HCT116 (cell line): Measurements from ENCODE around the gene SMARCA4. TPM values are rescaled to one million over a fixed set of nuclear protein-coding genes. Genes with fewer than 3 reads are reported as not detected.
A peak's percentile ranks its signal among the peaks of the same experiment; 100 is the strongest.

Experiments used
- ATAC-seq: fragments of 200-7000 bp; cut with Tn5 transposase; 2 replicates; pipeline ENCODE4 v1.9.1; 2020; ENCODE audit warnings: mild to moderate bottlenecking, moderate library complexity
- BruUV-seq: library from RNA; stranded (reverse); fragments of 400-500 nt; replicated peaks from 2 replicates; lab custom pipeline; 2021; lab: Mats Ljungman, UMichigan
- CTCF ChIA-PET: fragments of 300-600 bp; sonication (Branson Sonifier 250); formaldehyde crosslinking; loops from one replicate; lab custom pipeline; 2021; ENCODE audit warnings: antibody characterized with exemption; lab: Charles Lee
- POLR2A ChIA-PET: fragments of 300-600, 350-600 bp; sonication (Branson Sonifier 250); formaldehyde crosslinking; loops from one replicate; lab custom pipeline; 2021; ENCODE audit warnings: antibody characterized with exemption; lab: Charles Lee
- RAD21 ChIA-PET, 2 experiments: fragments of 300-600 bp; sonication (Branson Sonifier 250); formaldehyde crosslinking; loops; one replicate each; lab custom pipeline; 2023; ENCODE audit warnings: low total read pairs in 2 of 2; ENCODE audit not compliant: uncharacterized antibody in 2 of 2, unreplicated experiment in 2 of 2, low non-redundant PET in 1 of 2; lab: Charles Lee
- DNase-seq: peaks from one replicate; pipeline ENCODE4 v3.0.0-alpha.2; 2010; ENCODE audit warnings: low read depth, low spot score
- H2AFZ ChIP-seq: fragments of 200-600 bp; shearing (Covaris generic), sonication (generic); 2 replicates; pipeline ENCODE4 v1.6.1; 2017; ENCODE audit warnings: low read depth, mixed run types, mixed read lengths, antibody characterized with exemption, low read length; ENCODE audit not compliant: poor library complexity, severe bottlenecking
- H3K27ac ChIP-seq: 2 replicates; pipeline ENCODE4 v1.5.1; 2012; ENCODE audit warnings: low read depth, low read length
- H3K27me3 ChIP-seq: fragments of 200-600 bp; sonication (generic); 2 replicates; pipeline ENCODE4 v1.6.1; 2016; ENCODE audit warnings: mixed run types, low read length, mixed read lengths; ENCODE audit not compliant: insufficient read depth
- H3K36me3 ChIP-seq, 2 experiments: fragments of 200-500 bp in 1 of 2; fragments of 200-600 bp in 1 of 2; sonication (Bioruptor generic) in 1 of 2; sonication (generic) in 1 of 2; 2 replicates each; pipeline versions ENCODE4 v1.5.1 to v1.6.1; 2014 to 2016; ENCODE audit warnings: low read length in 2 of 2, inconsistent platforms in 1 of 2, mixed read lengths in 1 of 2, mixed run types in 1 of 2; ENCODE audit not compliant: insufficient read depth in 2 of 2, control insufficient read depth in 1 of 2
- H3K4me1 ChIP-seq, 2 experiments: fragments of 200-600 bp in 1 of 2; sonication (generic) in 1 of 2; 2 replicates each; pipeline versions ENCODE4 v1.5.1 to v1.6.1; 2012 to 2017; ENCODE audit warnings: low read length in 2 of 2, inconsistent platforms in 1 of 2, mild to moderate bottlenecking in 1 of 2, mixed read lengths in 1 of 2, mixed run types in 1 of 2, moderate library complexity in 1 of 2; ENCODE audit not compliant: insufficient read depth in 2 of 2, control insufficient read depth in 1 of 2
- H3K4me2 ChIP-seq: fragments of 200-600 bp; sonication (generic); 2 replicates; pipeline ENCODE4 v1.6.1; 2017; ENCODE audit warnings: mixed run types, low read length, mixed read lengths
- H3K4me3 ChIP-seq, 2 experiments: fragments of 200-600 bp in 1 of 2; sonication (generic) in 1 of 2; replicated peaks in 1 of 2; 2 replicates each; pipeline ENCODE4 v1.5.1; 2011 to 2016; ENCODE audit warnings: low read length in 2 of 2, control low read depth in 1 of 2, low read depth in 1 of 2, mild to moderate bottlenecking in 1 of 2, mixed read lengths in 1 of 2, mixed run types in 1 of 2
- H3K79me2 ChIP-seq: fragments of 200-600 bp; sonication (generic); 2 replicates; pipeline ENCODE4 v1.6.1; 2017; ENCODE audit warnings: mild to moderate bottlenecking, mixed run types, low read length, moderate library complexity, mixed read lengths; ENCODE audit not compliant: insufficient read depth
- H3K9ac ChIP-seq: fragments of 200-600 bp; sonication (generic); 2 replicates; pipeline ENCODE4 v1.6.1; 2016; ENCODE audit warnings: low read length, mixed read lengths
- H3K9me2 ChIP-seq: fragments of 200-600 bp; sonication (generic), shearing (Covaris generic); 2 replicates; pipeline ENCODE4 v1.6.1; 2017; ENCODE audit warnings: mixed run types, mild to moderate bottlenecking, moderate library complexity; ENCODE audit not compliant: insufficient read depth
- H3K9me3 ChIP-seq, 2 experiments: fragments of 200-500 bp in 1 of 2; fragments of 200-600 bp in 1 of 2; sonication (Bioruptor generic) in 1 of 2; sonication (generic) in 1 of 2; 2 replicates each; pipeline ENCODE4 v1.6.1; 2014 to 2017; ENCODE audit warnings: low read length in 2 of 2, mixed read lengths in 2 of 2, inconsistent platforms in 1 of 2, low read depth in 1 of 2, mild to moderate bottlenecking in 1 of 2, mixed run types in 1 of 2, moderate library complexity in 1 of 2; ENCODE audit not compliant: control insufficient read depth in 1 of 2, insufficient read depth in 1 of 2
- H4K20me1 ChIP-seq: fragments of 200-600 bp; sonication (generic), shearing (Covaris generic); 2 replicates; pipeline ENCODE4 v1.6.1; 2017; ENCODE audit warnings: mixed run types, mild to moderate bottlenecking, moderate library complexity; ENCODE audit not compliant: insufficient read depth
- CBX3 ChIP-seq: IDR thresholded peaks from 2 replicates; pipeline ENCODE4 v1.6.1; 2012; ENCODE audit warnings: low read depth
- CEBPB ChIP-seq: IDR thresholded peaks from 2 replicates; pipeline ENCODE4 v1.6.1; 2012; ENCODE audit warnings: low read depth
- FOSL1 ChIP-seq: IDR thresholded peaks from 2 replicates; pipeline ENCODE4 v1.6.1; 2012; ENCODE audit warnings: low read depth
- JUND ChIP-seq: IDR thresholded peaks from 2 replicates; pipeline ENCODE4 v1.6.1; 2012
- POLR2A ChIP-seq: IDR thresholded peaks from 2 replicates; pipeline ENCODE4 v1.7.0; 2011; ENCODE audit warnings: borderline replicate concordance; ENCODE audit not compliant: insufficient read depth, insufficient read length; ENCODE audit errors: extremely low read depth
- RAD21 ChIP-seq: IDR thresholded peaks from 2 replicates; pipeline ENCODE4 v1.6.1; 2012; ENCODE audit warnings: low read depth, mild to moderate bottlenecking
- SIN3A ChIP-seq: IDR thresholded peaks from 2 replicates; pipeline ENCODE4 v1.6.1; 2012; ENCODE audit warnings: low read depth
- SP1 ChIP-seq: IDR thresholded peaks from 2 replicates; pipeline ENCODE4 v1.6.1; 2012; ENCODE audit warnings: low read depth
- SRF ChIP-seq: IDR thresholded peaks from 2 replicates; pipeline ENCODE4 v1.6.1; 2012; ENCODE audit warnings: low read depth
- intact Hi-C: fragments of 100-400 bp; cut with micrococcal nuclease; formaldehyde crosslinking; loops from 2 replicates; pipeline ENCODE4 v1.10.0; 2022
- total RNA-seq: library from RNA; stranded (reverse); gene quantifications from one replicate; pipeline ENCODE4 v1.2.1, GENCODE V29; 2021; ENCODE audit not compliant: unreplicated experiment
- TF ChIP-seq, protein P1 (sequence below): IDR thresholded peaks from 2 replicates; pipeline ENCODE4 v1.6.1; 2012
- TF ChIP-seq, protein P2 (sequence below), 3 experiments: fragments of 200-600 bp in 1 of 3; sonication (generic) in 1 of 3; IDR thresholded peaks in 2 of 3; conservative IDR thresholded peaks in 1 of 3; 2 replicates each; pipeline ENCODE4 v1.5.1; 2012 to 2017; ENCODE audit warnings: low read depth in 2 of 3, low read length in 2 of 3, antibody characterized with exemption in 1 of 3, borderline replicate concordance in 1 of 3, control low read depth in 1 of 3, mild to moderate bottlenecking in 1 of 3, mixed read lengths in 1 of 3, mixed run types in 1 of 3, moderate library complexity in 1 of 3; ENCODE audit not compliant: insufficient read depth in 1 of 3

The SMARCA4 gene
- total RNA-seq, 1 experiment from 2014 or later: 116 TPM

DNA sequence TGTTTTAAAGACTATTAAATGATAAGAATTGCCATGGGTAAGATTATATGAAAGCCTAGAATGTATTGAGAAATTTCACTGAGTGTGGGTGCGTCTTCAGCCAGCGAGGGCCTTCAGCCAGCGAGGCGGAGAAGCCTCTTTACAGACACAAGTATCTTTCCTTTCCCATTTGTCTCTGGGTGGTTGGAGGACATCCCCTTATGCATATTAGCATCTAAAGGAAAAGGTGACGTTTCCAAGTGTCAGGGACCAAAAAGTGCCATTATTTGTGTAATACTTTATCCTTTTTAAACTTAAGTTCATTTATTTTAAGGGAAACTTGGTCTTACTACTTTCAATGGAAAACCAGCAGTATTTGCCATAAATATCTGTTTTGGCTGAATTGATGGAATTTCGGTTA is 22.2 kb downstream of the SMARCA4 start:
- RAD21 ChIA-PET: no interaction called here
- Histone ChIP-seq H3K9me2 (no peaks in the 10 kb centered on the region), H3K79me2 (peaks cover 87% of the 10 kb centered on the region), H3K9ac (no peak overlapping the region), H3K4me1 (no peaks in the 10 kb centered on the region), H3K4me3 (no peak overlapping the region), H4K20me1 (no peaks in the 10 kb centered on the region), H3K36me3 (peaks cover 12 to 14% of the 10 kb centered on the region in 2 experiments; a peak in 3 of 4 replicates), H3K27ac (no peak overlapping the region), H3K27me3 (no peaks in the 10 kb centered on the region), H3K4me2 (no peak overlapping the region), H2AFZ (no peak overlapping the region), H3K9me3 (no peaks in the 10 kb centered on the region)
- TF ChIP-seq JUND (no peak), CBX3 (no peak), SP1 (no peak), SIN3A (no peak), SRF (no peak), RAD21 (no peak)
- TF ChIP-seq, protein P1, sequence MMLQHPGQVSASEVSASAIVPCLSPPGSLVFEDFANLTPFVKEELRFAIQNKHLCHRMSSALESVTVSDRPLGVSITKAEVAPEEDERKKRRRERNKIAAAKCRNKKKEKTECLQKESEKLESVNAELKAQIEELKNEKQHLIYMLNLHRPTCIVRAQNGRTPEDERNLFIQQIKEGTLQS: no peak
- DNase-seq (no peak), ATAC-seq (no peak)
- BruUV-seq: no TSS peak
- intact Hi-C loops: no loop called here
- CTCF ChIA-PET: no interaction called here
- POLR2A ChIA-PET: no interaction called here

DNA sequence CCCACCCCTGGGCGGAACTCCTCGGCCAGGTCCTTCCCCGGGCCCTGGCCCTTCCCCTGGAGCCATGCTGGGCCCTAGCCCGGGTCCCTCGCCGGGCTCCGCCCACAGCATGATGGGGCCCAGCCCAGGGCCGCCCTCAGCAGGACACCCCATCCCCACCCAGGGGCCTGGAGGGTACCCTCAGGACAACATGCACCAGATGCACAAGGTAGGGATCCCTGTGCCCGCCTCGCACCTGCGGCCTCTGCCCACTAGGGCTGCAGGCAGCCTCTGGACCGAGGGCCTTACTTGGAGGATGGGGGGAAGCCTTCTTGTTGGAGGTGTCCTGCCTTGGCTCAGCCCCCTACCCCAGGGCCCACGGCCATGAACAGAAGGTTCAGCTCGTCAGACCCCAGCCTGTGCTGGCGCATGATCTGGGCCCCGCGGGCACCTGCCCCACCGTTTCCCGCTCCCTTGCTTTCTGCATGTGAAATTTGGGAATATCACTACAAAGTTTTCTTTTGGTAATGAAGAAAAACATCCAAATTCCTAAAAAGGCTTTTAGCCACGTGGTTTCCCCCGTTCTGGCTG is 23.4 kb downstream of the SMARCA4 start:
- Histone ChIP-seq H3K27ac (no peak overlapping the region; the same call in 1 of the 2 replicates), H2AFZ (no peak overlapping the region), H3K4me3 (no peak overlapping the region), H4K20me1 (no peaks in the 10 kb centered on the region), H3K9me3 (no peaks in the 10 kb centered on the region), H3K36me3 (peaks cover 15 to 17% of the 10 kb centered on the region in 2 experiments; a peak in 3 of 4 replicates), H3K4me2 (no peak overlapping the region), H3K9me2 (no peaks in the 10 kb centered on the region), H3K4me1 (no peaks in the 10 kb centered on the region), H3K27me3 (no peaks in the 10 kb centered on the region), H3K79me2 (peaks cover 75% of the 10 kb centered on the region), H3K9ac (no peak overlapping the region)
- RAD21 ChIA-PET: no interaction called here
- ATAC-seq (peak; percentile 63), DNase-seq (no peak)
- CTCF ChIA-PET: no interaction called here
- POLR2A ChIA-PET: no interaction called here
- BruUV-seq: no TSS peak
- intact Hi-C loops: no loop called here
- TF ChIP-seq, protein P2, sequence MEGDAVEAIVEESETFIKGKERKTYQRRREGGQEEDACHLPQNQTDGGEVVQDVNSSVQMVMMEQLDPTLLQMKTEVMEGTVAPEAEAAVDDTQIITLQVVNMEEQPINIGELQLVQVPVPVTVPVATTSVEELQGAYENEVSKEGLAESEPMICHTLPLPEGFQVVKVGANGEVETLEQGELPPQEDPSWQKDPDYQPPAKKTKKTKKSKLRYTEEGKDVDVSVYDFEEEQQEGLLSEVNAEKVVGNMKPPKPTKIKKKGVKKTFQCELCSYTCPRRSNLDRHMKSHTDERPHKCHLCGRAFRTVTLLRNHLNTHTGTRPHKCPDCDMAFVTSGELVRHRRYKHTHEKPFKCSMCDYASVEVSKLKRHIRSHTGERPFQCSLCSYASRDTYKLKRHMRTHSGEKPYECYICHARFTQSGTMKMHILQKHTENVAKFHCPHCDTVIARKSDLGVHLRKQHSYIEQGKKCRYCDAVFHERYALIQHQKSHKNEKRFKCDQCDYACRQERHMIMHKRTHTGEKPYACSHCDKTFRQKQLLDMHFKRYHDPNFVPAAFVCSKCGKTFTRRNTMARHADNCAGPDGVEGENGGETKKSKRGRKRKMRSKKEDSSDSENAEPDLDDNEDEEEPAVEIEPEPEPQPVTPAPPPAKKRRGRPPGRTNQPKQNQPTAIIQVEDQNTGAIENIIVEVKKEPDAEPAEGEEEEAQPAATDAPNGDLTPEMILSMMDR (IDR thresholded peaks at IDR 0.05 in 2 of 3, conservative IDR thresholded peaks at IDR 0.05 in 1 of 3; ENCODE audit: borderline replicate concordance in 1 of 3, insufficient read depth in 1 of 3, low read depth in 2 of 3, low read length in 2 of 3): peak in 1 of 3 experiments; percentile 30; a peak in 1 of 6 replicates
- no peak for TF ChIP-seq RAD21
- no peak for TF ChIP-seq POLR2A
- TF ChIP-seq CEBPB: no peak
- TF ChIP-seq FOSL1: no peak
